KG1 (cell line): ENCODE results near the gene PTBP2.
"Not testable (repeated sequence)": the region's sequence is repeated elsewhere in the genome, so short reads cannot be mapped to it uniquely, and the experiment has no call there.

ENCODE experiments used
- DNase-seq: peaks from one replicate; lab custom pipeline; 2025; lab: John Stamatoyannopoulos, UW

The PTBP2 gene

DNA sequence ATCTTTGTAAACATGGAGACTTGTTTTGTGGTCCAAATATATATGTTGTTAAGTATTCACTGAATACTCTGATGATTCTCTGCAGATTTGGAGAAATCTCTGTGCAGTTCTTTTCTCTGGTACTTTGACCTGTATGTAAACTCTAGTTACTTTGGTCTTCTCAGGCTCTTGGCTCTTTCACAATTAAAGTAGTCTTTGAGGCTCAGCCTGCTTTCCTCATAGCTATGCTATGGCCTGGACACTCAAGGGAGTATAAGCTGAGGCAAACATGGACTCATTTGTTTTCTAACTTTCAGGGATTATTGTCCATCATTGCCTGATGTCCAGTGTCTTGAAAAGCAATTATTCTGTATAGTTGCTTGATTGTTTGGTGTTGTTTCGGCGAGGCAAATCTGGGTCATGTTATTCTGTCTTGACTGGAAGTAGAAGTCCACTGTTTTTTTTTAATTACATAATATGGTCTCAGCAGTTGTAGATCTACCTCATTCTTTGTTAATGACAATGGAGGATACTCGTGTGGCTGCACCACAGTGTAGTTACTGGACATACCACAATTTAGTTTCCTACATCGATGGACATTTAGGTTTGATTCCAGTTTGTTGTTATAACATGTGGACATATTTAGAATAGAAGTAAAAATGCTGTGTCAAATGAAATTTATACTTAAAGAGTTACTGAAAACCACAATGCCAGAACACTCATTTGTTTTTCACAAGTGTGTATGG, 9.2 kb downstream of the PTBP2 start:
- no peak for DNase-seq

GRCh38 chr1:96741335-96741734, 19.8 kb downstream of the PTBP2 start:
- DNase-seq = no peak

DNA sequence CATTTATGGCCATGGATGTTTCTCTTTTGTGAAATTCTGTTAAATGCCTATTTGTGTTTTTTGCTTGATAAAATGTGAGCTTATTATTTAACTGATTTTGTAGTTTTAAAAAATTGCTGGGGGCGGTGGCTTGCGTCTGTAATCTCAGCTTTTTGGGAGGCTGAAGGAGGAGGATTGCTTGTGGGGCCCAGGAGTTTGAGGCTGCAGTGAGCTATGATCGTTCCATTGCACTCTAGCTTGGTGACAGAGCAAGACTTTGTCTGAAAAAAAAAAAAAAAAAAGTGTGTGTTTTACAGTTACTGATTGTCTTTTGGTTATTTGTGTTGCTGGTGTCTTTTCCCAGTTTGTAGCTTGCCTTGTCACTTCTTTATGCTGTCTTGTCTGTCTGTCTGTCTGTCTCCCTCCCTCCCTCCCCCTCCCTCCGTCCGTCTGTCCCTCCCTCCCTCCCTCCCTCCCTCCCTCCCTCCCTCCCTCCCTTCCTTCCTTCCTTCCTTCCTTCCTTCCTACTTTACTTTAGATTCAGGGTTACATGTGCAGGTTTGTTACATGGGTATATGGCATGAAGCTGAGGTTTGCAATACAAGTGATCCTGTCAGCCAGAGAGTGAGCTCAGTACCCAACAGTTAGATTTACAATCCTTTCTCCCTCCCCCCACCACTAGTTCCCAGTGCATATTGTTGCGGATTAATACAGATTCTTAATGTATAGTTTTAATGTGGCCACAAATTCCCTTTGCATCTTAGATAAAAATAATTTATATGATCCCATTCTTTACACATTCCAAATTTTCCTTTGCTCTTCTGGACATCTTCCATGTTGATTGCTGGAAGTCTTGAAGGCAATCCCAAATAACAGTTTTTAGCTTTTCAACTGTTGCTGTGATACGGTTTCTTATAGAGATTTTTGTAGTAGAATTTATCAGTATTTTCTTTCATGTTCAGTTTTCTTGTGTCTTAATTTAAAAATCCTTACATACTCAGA, 25.1 kb downstream of the PTBP2 start:
- no peak for DNase-seq

DNA sequence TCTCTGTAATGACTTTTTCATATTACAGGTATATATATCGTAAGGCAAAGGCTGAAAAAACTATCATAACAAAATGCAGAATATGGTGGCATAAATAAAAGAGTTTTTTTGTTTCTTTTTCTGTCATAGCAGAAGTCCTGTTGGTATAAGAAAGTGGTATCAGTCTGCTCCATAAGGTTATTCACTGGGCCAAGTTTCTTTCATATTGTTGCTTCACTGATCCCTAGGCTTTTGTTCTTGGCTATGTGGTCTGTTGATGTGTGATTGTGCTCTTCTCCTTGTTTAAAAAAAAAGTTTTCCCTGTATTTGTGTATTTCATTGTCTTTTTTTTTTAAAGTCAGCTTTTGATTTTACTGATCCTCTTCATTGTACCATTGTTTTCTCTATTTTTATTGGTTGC, 26.0 kb downstream of the PTBP2 start:
- no peak for DNase-seq

DNA sequence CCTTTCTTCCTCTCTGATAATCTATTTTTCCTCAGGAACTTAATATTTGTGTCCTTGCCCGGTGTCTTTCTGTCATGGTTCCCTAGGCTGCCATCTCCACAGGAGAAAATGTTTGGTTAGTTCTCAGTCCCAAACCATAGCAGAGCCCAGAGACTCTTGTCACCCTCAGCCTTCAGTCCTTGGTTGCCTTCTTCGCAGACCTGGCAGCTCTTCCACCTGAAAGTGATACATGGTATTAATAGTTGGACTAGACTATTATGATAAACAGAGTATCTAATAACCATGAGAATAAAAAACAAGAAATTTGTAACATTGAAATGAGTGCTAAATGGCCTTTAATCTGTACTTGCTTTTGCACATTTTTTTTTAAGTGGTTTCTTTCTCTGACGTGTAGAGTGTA, 26.5 kb downstream of the PTBP2 start:
- DNase-seq = no peak

DNA sequence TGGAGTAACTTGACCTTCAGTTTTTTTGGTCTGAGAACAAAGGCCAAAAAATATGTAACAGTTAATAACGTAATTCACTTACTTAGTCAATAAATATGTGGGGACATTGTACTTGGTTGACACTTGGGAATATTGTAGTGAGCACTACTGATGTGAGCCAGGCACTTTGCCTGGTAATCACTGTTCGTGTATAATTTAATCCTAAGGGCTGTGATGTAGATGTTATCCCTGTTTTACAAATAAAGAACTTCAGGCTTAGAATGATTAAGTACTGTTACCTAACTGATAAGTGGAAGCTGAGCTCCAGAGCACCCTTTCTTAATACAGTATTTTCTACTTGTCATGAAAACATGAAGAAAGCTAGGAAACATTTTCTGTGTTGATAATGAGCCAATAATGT, 28.0 kb downstream of the PTBP2 start:
- DNase-seq = no peak

- no peak for DNase-seq
Measured at GRCh38 chr1:96752394-96752793, 30.8 kb downstream of the PTBP2 start.

- no peak for DNase-seq
Measured at GRCh38 chr1:96756789-96757188, 35.2 kb downstream of the PTBP2 start.

GRCh38 chr1:96762586-96762985, 41.0 kb downstream of the PTBP2 start:
- DNase-seq = not testable (repeated sequence)

DNA sequence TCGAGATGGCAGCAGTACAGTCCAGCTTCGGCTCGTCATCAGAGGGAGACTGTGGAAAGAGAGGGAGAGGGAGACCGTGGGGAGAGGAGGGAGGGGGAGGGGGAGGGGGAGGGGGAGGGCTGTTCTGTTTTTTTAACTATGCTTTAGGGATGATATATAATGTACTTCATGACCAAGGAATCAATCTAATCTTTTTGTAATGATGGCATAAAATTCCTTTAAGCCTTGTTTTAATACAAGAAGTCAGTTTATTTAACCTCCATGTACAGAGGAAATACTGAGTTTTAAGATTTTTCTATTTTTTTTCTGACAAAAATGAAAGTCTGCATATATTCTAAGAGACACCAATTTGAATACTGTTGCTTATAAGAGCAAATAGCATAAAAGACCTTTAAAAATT, 41.9 kb downstream of the PTBP2 start:
- no peak for DNase-seq

GRCh38 chr1:96764469-96764868, 42.9 kb downstream of the PTBP2 start:
- DNase-seq = no peak

GRCh38 chr1:96771847-96772246, 50.3 kb downstream of the PTBP2 start:
- DNase-seq = no peak

DNA sequence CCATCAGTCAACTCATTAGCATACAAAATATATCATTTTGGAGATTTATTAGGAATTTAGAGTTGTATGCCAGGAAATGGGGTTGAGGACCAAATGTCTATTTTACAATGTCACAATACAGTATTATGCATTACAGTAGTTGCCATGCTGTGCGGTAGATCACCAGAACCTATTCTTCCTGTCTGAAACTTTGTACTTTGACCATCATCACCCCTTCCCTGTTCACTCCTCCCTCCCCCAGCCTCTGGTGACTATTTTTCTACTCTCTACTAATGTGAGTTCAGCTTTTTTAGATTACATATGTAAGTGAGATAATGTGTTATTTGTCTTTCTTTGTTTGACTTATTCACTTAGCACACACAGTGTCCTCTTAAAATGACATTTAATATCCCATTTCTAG, 50.8 kb downstream of the PTBP2 start:
- no peak for DNase-seq

- no peak for DNase-seq
Measured at GRCh38 chr1:96772972-96773371, 51.4 kb downstream of the PTBP2 start.

GRCh38 chr1:96782206-96782605, 60.6 kb downstream of the PTBP2 start:
- no peak for DNase-seq

DNA sequence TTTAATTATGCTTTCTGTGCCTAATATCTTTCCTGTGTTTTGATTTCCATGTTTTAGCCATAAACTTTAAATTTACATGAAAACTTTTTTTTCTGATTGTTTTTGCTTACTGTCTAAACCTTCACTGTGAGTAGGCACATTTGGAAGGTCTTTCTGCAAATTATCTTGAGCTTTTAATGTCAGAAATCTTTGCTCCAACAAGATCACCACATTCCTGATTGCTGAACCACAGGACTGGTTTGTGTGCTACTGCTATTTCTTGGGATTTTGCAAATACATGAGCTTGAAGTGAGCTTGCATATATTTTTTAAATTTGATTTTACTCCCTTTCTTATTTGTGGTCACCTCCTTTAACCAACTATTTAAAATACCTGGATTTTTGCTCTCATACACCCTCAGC, 61.3 kb downstream of the PTBP2 start:
- DNase-seq = no peak

- no peak for DNase-seq
Measured at GRCh38 chr1:96790599-96790998, 69.0 kb downstream of the PTBP2 start.

GRCh38 chr1:96792220-96792619, 70.6 kb downstream of the PTBP2 start:
- DNase-seq = no peak

GRCh38 chr1:96801696-96802095, 80.1 kb downstream of the PTBP2 start:
- not testable (repeated sequence) for DNase-seq

GRCh38 chr1:96804648-96805047, 83.1 kb downstream of the PTBP2 start:
- no peak for DNase-seq

DNA sequence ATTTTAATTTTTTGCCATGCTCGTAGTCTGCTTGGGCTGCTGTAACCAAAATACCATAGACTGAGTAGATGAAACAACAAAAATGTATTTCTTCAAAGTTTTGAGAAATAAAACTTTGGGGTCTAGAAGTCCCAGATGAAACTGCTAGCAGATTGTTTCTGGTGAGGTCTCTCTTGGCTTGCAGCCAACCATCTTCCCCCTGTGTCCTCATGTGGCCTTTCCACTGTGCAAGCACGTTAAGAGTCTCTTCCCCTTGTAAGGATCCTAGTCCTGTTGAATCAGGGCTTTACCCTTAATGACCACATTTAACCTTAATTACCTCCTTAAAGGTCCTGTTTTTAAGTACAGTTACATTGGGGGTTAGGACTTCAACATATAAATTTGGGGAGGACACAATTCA, 86.6 kb downstream of the PTBP2 start:
- DNase-seq = no peak

DNA sequence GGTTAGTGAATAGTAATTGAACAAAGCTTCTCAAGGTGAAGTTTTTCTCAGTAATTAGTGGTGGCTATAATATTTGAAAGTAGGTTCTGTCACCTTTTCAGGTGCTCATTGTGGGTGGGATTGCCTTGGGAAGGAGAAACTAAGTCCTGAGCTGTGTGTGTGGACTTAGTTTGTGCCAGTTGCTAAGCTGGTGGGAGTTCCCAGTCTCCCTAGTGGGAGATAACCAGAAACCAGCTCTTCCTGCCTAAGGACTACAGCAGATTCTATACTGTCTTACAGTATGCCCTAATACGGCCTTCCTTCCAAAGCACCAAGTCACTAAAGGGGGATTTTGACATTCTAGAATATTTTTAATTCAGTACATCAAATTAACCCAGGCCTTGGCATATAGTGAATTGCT, 94.3 kb downstream of the PTBP2 start:
- no peak for DNase-seq

DNA sequence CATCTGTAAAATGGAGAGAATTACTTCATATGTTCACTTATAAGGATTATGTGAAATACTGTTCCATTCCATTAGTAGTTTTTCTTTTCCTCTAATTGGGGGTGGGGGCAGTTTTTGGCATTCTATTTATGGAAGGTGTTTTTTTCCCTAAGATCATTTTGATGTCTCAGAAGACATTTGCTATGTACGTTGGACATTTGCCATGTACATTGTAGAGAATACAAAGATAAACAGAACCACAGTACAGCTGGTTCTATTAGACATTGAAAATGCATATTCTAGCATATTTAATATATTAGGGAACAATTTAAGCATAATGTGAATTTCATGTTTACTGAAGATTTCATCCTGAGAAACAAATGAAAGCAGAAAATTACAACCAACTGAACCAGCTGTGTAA, 98.5 kb downstream of the PTBP2 start:
- no peak for DNase-seq
